HepG2 (cell line): ENCODE results near the gene ACAD8. TPM values are rescaled to one million over a fixed set of nuclear protein-coding genes. Genes with fewer than 3 reads are reported as not detected.

Source experiments
- CENPT ChIP-seq: sonication (generic); formaldehyde crosslinking; IDR thresholded peaks from 2 replicates; pipeline ENCODE4 v1.8.0; 2022; ENCODE audit warnings: low read depth, mild to moderate bottlenecking, moderate library complexity, missing genetic modification reagents
- HNF4G ChIP-seq, 2 experiments: sonication (generic) in 1 of 2; formaldehyde crosslinking in 1 of 2; IDR thresholded peaks; 2 replicates each; pipeline versions ENCODE4 v1.4.0 to v1.6.1; 2011 to 2020; ENCODE audit warnings: borderline replicate concordance in 2 of 2, low read depth in 2 of 2, mild to moderate bottlenecking in 2 of 2, low read length in 1 of 2, missing genetic modification reagents in 1 of 2, moderate library complexity in 1 of 2
- HOXA7 ChIP-seq: sonication (generic); formaldehyde crosslinking; IDR thresholded peaks from 2 replicates; pipeline ENCODE4 v1.8.1; 2022; ENCODE audit warnings: mild to moderate bottlenecking, missing genetic modification reagents, moderate library complexity
- IRF2 ChIP-seq: IDR thresholded peaks from 2 replicates; pipeline ENCODE4 v1.6.1; 2018; ENCODE audit warnings: missing genetic modification reagents, missing compliant biosample characterization
- JDP2 ChIP-seq: sonication (generic); formaldehyde crosslinking; IDR thresholded peaks from 2 replicates; pipeline ENCODE4 v1.8.1; 2022; ENCODE audit warnings: missing genetic modification reagents, borderline replicate concordance
- KLF15 ChIP-seq: sonication (generic); formaldehyde crosslinking; IDR thresholded peaks from 2 replicates; pipeline ENCODE4 v1.8.1; 2023; ENCODE audit warnings: borderline replicate concordance, mild to moderate bottlenecking, inconsistent platforms, missing genetic modification reagents, mixed read lengths
- MTA3 ChIP-seq: sonication (generic); formaldehyde crosslinking; IDR thresholded peaks from 2 replicates; pipeline ENCODE4 v1.4.0; 2020; ENCODE audit warnings: missing genetic modification reagents
- NBN ChIP-seq: fragments of 450-650 bp; conservative IDR thresholded peaks from 2 replicates; pipeline ENCODE4 v1.6.1; 2017
- PHF20 ChIP-seq: sonication (generic); formaldehyde crosslinking; IDR thresholded peaks from 2 replicates; pipeline ENCODE4 v1.5.0; 2020; ENCODE audit warnings: mild to moderate bottlenecking, missing genetic modification reagents
- POLR2G ChIP-seq: fragments of 200-400 bp; formaldehyde crosslinking; IDR thresholded peaks from 2 replicates; pipeline ENCODE4 v1.6.1; 2018; ENCODE audit warnings: mild to moderate bottlenecking, low read depth, low read length, moderate library complexity
- SIX1 ChIP-seq: sonication (generic); formaldehyde crosslinking; IDR thresholded peaks from 2 replicates; pipeline ENCODE4 v1.4.0; 2020; ENCODE audit warnings: missing genetic modification reagents, borderline replicate concordance
- SP1 ChIP-seq, 2 experiments: fragments of 450-650 bp in 1 of 2; sonication (generic) in 1 of 2; formaldehyde crosslinking in 1 of 2; IDR thresholded peaks; 2 replicates each; pipeline versions ENCODE4 v1.4.0 to v1.6.1; 2016 to 2020; ENCODE audit warnings: missing genetic modification reagents in 1 of 2
- SYNCRIP ChIP-seq: fragments of 200-400 bp; formaldehyde crosslinking; IDR thresholded peaks from 2 replicates; pipeline ENCODE4 v1.6.1; 2018; ENCODE audit warnings: mild to moderate bottlenecking, low read depth, low read length; ENCODE audit not compliant: insufficient read depth
- ZFX ChIP-seq: sonication (generic); formaldehyde crosslinking; IDR thresholded peaks from 2 replicates; pipeline ENCODE4 v1.4.0; 2020; ENCODE audit warnings: mild to moderate bottlenecking, low read depth, missing genetic modification reagents, moderate library complexity
- ZMYM4 ChIP-seq: sonication (generic); formaldehyde crosslinking; IDR thresholded peaks from 2 replicates; pipeline ENCODE4 v1.8.1; 2023; ENCODE audit warnings: mild to moderate bottlenecking, missing genetic modification reagents
- ZNF12 ChIP-seq: sonication (generic); formaldehyde crosslinking; IDR thresholded peaks from 2 replicates; pipeline ENCODE4 v1.5.0; 2020; ENCODE audit warnings: missing genetic modification reagents
- ZNF17 ChIP-seq: sonication (generic); formaldehyde crosslinking; IDR thresholded peaks from 2 replicates; pipeline ENCODE4 v1.5.0; 2020; ENCODE audit warnings: mild to moderate bottlenecking, missing genetic modification reagents
- ZNF264 ChIP-seq: sonication (generic); formaldehyde crosslinking; IDR thresholded peaks from 2 replicates; pipeline ENCODE4 v1.4.0; 2020; ENCODE audit warnings: missing genetic modification reagents
- ZNF33B ChIP-seq: sonication (generic); formaldehyde crosslinking; IDR thresholded peaks from 2 replicates; pipeline ENCODE4 v1.5.1; 2020; ENCODE audit warnings: mild to moderate bottlenecking, missing genetic modification reagents
- ZNF451 ChIP-seq: sonication (generic); formaldehyde crosslinking; IDR thresholded peaks from 2 replicates; pipeline ENCODE4 v1.5.0; 2020; ENCODE audit warnings: mild to moderate bottlenecking, missing genetic modification reagents
- ZNF468 ChIP-seq: sonication (generic); formaldehyde crosslinking; IDR thresholded peaks from 2 replicates; pipeline ENCODE4 v1.8.0; 2022; ENCODE audit warnings: mild to moderate bottlenecking, moderate library complexity, missing genetic modification reagents
- ZNF501 ChIP-seq: sonication (generic); formaldehyde crosslinking; IDR thresholded peaks from 2 replicates; pipeline ENCODE4 v1.5.1; 2020; ENCODE audit warnings: mild to moderate bottlenecking, moderate library complexity, missing genetic modification reagents
- ZNF776 ChIP-seq: sonication (generic); formaldehyde crosslinking; IDR thresholded peaks from 2 replicates; pipeline ENCODE4 v1.4.0; 2020; ENCODE audit warnings: mild to moderate bottlenecking, missing genetic modification reagents
- polyA plus RNA-seq, 8 experiments: library from polyadenylated mRNA; depleted of rRNA in 3 of 8; stranded (reverse) in 7 of 8; unstranded in 1 of 8; fragments of >200 nt; fragmentation: Illumina TruSeq in 4 of 8; extraction: Trizol in 4 of 8; gene quantifications; 2 replicates each; pipeline versions ENCODE4 v1.2.1 to v1.2.3, GENCODE V29; 2011 to 2016; ENCODE audit warnings: low read depth in 4 of 8, missing spikeins in 1 of 8, mixed read lengths in 1 of 8; ENCODE audit not compliant: insufficient read depth in 1 of 8
- total RNA-seq, 5 experiments: library from RNA; depleted of rRNA; stranded (reverse); fragments of >200 nt; fragmentation: Illumina TruSeq; extraction: Trizol; gene quantifications; 2 replicates each; pipeline ENCODE4 v1.2.3, GENCODE V29; 2016; ENCODE audit warnings: low read depth in 1 of 5
- TF ChIP-seq, protein P1 (sequence below): sonication (generic); formaldehyde crosslinking; IDR thresholded peaks from 2 replicates; pipeline ENCODE4 v1.8.1; 2023; ENCODE audit warnings: mild to moderate bottlenecking, missing genetic modification reagents
- TF ChIP-seq, protein P2 (sequence below): sonication (generic); formaldehyde crosslinking; IDR thresholded peaks from 2 replicates; pipeline ENCODE4 v1.4.0; 2020; ENCODE audit warnings: mild to moderate bottlenecking, low read depth, missing genetic modification reagents
- TF ChIP-seq, protein P3 (sequence below): sonication (generic); formaldehyde crosslinking; IDR thresholded peaks from 2 replicates; pipeline ENCODE4 v1.5.0; 2020; ENCODE audit warnings: mild to moderate bottlenecking, low read depth, missing genetic modification reagents, borderline replicate concordance

Gene ACAD8
- total and polyA plus RNA-seq, 2 of the 13 experiments (the other 11 are each of a cell fraction or from before 2014, with no cell fraction given) = 13.5 to 20.3 TPM

DNA sequence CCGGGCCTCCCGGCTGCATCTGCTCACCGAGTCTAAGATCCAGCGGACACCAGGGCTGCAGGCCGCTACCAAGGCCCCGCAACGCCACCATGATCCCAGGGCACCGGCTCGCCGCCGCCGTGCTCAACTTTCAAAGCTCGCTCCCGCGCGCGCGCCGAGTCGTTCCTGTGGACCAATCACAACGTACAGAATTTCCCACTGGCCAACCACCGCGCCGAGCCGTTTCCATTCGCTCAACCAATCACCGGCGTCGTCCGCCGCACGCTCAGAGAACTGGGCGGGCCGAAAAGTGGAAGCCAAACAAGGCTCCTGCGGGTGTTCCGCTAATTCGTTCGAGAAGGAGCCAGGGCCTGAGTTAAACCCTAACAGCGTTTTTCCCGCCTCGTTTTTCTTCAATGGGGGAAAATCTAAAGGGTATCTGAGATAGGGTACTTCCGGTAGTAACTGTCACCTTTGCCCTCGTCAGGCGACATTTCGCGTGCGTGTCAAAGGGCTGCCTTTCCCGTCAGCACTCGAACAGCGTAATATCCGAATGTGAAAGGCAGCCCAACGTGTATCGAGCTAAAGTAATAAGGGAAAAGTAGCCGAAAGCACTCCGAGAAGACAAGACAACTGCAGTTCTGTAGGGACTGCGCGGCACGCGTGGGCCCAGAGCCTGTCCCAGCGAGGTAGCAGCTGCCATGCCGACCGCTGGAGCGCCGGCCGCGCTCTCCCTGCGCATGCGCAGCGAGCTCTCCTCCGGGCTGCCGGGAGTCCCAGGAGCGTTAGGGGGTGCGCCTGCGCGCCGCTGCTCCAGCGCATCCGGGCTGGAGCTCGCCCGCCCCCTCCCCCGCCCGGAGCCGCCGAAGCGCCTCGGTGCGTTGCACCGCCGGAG is 29.3 kb upstream of the ACAD8 start, which contains the start of the genes NCAPD3 and VPS26B (continued):
- TF ChIP-seq KLF15 (CRISPR knock-in tag) (0 out of 2 replicates have a peak, but pooled peaks have one; percentile 64), CENPT (CRISPR knock-in tag) (no peak), ZNF468 (CRISPR knock-in tag) (no peak), ZNF501 (peak; percentile 94), NBN (no peak), ZNF12 (CRISPR knock-in tag) (no peak), IRF2 (CRISPR knock-in tag) (no peak), ZNF451 (CRISPR knock-in tag) (0 out of 2 replicates have a peak, but pooled peaks have one; percentile 29), HNF4G (IDR thresholded peaks at IDR 0.05; ENCODE audit: borderline replicate concordance, low read depth, low read length) (0 out of 2 replicates have a peak, but pooled peaks have one; percentile 6), HNF4G (CRISPR knock-in tag; IDR thresholded peaks at IDR 0.05; ENCODE audit: borderline replicate concordance, low read depth) (no peak), ZNF33B (CRISPR knock-in tag) (peak; percentile 65; the same call in 1 of the 2 replicates), POLR2G (peak; percentile 95), ZNF776 (CRISPR knock-in tag) (peak; percentile 72; the same call in 1 of the 2 replicates), PHF20 (CRISPR knock-in tag) (peak; percentile 75), SP1 (IDR thresholded peaks at IDR 0.05) (no peak), SP1 (CRISPR knock-in tag; IDR thresholded peaks at IDR 0.05) (no peak), ZFX (CRISPR knock-in tag) (peak; percentile 95), JDP2 (no peak), MTA3 (CRISPR knock-in tag) (no peak), ZNF17 (no peak), ZNF264 (CRISPR knock-in tag) (peak; percentile 88), SYNCRIP (no peak), SIX1 (no peak), HOXA7 (CRISPR knock-in tag) (no peak), ZMYM4 (peak; percentile 65; the same call in 1 of the 2 replicates)
- TF ChIP-seq, protein P1, sequence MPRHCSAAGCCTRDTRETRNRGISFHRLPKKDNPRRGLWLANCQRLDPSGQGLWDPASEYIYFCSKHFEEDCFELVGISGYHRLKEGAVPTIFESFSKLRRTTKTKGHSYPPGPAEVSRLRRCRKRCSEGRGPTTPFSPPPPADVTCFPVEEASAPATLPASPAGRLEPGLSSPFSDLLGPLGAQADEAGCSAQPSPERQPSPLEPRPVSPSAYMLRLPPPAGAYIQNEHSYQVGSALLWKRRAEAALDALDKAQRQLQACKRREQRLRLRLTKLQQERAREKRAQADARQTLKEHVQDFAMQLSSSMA = 0 out of 2 replicates have a peak, but pooled peaks have one; percentile 47
- TF ChIP-seq, protein P2, sequence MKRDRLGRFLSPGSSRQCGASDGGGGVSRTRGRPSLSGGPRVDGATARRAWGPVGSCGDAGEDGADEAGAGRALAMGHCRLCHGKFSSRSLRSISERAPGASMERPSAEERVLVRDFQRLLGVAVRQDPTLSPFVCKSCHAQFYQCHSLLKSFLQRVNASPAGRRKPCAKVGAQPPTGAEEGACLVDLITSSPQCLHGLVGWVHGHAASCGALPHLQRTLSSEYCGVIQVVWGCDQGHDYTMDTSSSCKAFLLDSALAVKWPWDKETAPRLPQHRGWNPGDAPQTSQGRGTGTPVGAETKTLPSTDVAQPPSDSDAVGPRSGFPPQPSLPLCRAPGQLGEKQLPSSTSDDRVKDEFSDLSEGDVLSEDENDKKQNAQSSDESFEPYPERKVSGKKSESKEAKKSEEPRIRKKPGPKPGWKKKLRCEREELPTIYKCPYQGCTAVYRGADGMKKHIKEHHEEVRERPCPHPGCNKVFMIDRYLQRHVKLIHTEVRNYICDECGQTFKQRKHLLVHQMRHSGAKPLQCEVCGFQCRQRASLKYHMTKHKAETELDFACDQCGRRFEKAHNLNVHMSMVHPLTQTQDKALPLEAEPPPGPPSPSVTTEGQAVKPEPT (CRISPR knock-in tag) = no peak
- TF ChIP-seq, protein P3, sequence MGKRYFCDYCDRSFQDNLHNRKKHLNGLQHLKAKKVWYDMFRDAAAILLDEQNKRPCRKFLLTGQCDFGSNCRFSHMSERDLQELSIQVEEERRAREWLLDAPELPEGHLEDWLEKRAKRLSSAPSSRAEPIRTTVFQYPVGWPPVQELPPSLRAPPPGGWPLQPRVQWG = no peak
